Left lung (tissue), 10 donors: Measurements from ENCODE around the gene TH. TPM values are rescaled to one million over a fixed set of nuclear protein-coding genes. Genes with fewer than 3 reads are reported as not detected.

Source experiments
- ATAC-seq: fragments of 200-7000 bp; cut with Tn5 transposase; one replicate; pipeline ENCODE4 v1.9.1; 2020; ENCODE audit warnings: moderate library complexity
- DNase-seq, 4 donors: peaks; one replicate each; pipeline ENCODE4 v3.0.0-alpha.2; 2013 to 2020
- H3K27ac ChIP-seq, 2 donors: fragments of 200-600 bp; sonication (generic) in 1 of 2; one replicate each; pipeline versions ENCODE4 v1.5.0 to v1.8.0; 2020 to 2021
- H3K27me3 ChIP-seq, 2 donors: fragments of 200-600 bp; sonication (generic) in 1 of 2; one replicate each; pipeline versions ENCODE4 v1.5.0 to v1.8.0; 2020 to 2021
- H3K36me3 ChIP-seq, 2 donors: fragments of 200-600 bp; sonication (generic) in 1 of 2; one replicate each; pipeline versions ENCODE4 v1.5.0 to v1.8.0; 2020 to 2021
- H3K4me1 ChIP-seq, 2 donors: fragments of 200-600 bp; one replicate each; pipeline ENCODE4 v1.8.0; 2021
- H3K4me3 ChIP-seq, 2 donors: fragments of 200-600 bp; sonication (generic) in 1 of 2; one replicate each; pipeline versions ENCODE4 v1.5.0 to v1.8.0; 2020 to 2021; ENCODE audit warnings: mild to moderate bottlenecking in 1 of 2
- H3K9me3 ChIP-seq, 2 donors: fragments of 200-600 bp; sonication (generic) in 1 of 2; one replicate each; pipeline versions ENCODE4 v1.5.0 to v1.8.0; 2020 to 2021
- intact Hi-C, 2 donors: fragments of 100-400 bp; cut with DNase I; formaldehyde crosslinking; loops; one replicate each; pipeline versions ENCODE4 v1.11.2 to v1.14.2; 2022
- polyA plus RNA-seq, 6 donors: library from polyadenylated mRNA; unstranded; fragments of 120-200 nt; gene quantifications; one replicate each; pipeline ENCODE4 v1.2.1, GENCODE V29; 2013; ENCODE audit not compliant: insufficient read length in 6 of 6
- total RNA-seq, 2 donors: library from RNA; stranded (reverse); fragmentation: NEBNext Ultra II Directional; extraction: Animal tissue kit (Norgen Biotek cat#: 25700); gene quantifications; one replicate each; pipeline ENCODE4 v1.2.1, GENCODE V29; 2021
- TF ChIP-seq, protein P1 (sequence below), 2 donors: fragments of 200-600 bp; sonication (generic) in 1 of 2; IDR thresholded peaks; one replicate each; pipeline versions ENCODE4 v1.5.0 to v1.8.0; 2021; ENCODE audit warnings: antibody characterized with exemption in 2 of 2
- donor health status: DM: no; HTN: yes; CAD: no.
- donor health status: DM: no; HTN: no; CAD: no.

Gene TH
- total and polyA plus RNA-seq, 8 donors = 0.18 to 1.4 (median 0.55) TPM

DNA sequence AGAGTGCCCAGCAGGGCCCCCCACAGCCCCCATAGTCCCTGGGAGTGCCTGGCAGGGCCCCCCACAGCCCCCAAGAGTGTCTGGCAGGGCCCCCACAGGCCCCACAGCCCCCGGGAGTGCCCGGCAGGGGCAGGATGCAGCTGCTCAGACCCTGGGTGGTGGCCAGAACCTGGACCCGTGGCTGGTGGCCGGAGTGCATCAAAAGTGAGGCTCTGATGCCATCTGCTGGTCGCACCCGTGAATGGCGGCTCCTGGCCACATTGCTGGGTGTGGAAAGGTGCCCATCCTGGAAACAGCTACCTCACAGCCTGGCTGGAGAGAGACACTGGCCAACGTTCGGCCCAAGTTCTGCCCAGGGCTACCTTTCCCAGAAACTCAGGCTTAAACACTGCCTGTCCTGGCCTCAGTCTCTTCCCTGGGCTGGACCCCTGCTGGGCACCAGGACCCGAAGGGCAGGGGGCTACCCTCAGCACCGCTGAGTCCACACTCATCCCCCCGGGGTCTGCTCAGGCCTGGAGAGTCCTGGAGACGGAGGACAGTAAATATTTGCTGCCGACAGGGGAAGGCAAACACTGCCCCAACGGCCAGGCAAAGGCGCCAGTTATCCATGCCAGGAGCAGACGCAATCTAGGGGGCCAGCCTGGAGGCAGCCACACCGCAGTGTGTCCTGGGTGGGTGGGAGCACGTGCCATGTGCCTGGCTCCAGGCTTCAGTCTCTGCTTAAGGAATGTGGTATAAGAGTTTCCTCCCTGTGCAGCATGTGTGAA is 15.0 kb downstream of the TH start:
- H3K27me3 ChIP-seq = peaks cover 0 to 70% of the 10 kb centered on the region in 2 donors
- no peaks in the 10 kb centered on the region for H3K36me3 ChIP-seq
- TF ChIP-seq, protein P1, sequence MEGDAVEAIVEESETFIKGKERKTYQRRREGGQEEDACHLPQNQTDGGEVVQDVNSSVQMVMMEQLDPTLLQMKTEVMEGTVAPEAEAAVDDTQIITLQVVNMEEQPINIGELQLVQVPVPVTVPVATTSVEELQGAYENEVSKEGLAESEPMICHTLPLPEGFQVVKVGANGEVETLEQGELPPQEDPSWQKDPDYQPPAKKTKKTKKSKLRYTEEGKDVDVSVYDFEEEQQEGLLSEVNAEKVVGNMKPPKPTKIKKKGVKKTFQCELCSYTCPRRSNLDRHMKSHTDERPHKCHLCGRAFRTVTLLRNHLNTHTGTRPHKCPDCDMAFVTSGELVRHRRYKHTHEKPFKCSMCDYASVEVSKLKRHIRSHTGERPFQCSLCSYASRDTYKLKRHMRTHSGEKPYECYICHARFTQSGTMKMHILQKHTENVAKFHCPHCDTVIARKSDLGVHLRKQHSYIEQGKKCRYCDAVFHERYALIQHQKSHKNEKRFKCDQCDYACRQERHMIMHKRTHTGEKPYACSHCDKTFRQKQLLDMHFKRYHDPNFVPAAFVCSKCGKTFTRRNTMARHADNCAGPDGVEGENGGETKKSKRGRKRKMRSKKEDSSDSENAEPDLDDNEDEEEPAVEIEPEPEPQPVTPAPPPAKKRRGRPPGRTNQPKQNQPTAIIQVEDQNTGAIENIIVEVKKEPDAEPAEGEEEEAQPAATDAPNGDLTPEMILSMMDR (IDR thresholded peaks at IDR 0.05) = peak; percentile 67 to 87
- no peaks in the 10 kb centered on the region for H3K9me3 ChIP-seq
- intact Hi-C loops = no loop called here
- H3K4me1 ChIP-seq = peaks cover 3% of the 10 kb centered on the region in 2 donors
- peak; percentile 70 for ATAC-seq
- H3K27ac ChIP-seq = no peak overlapping the region
- peak in 3 of 4 donors; percentile 60 to 91 (median 63) for DNase-seq
- no peak overlapping the region for H3K4me3 ChIP-seq

DNA sequence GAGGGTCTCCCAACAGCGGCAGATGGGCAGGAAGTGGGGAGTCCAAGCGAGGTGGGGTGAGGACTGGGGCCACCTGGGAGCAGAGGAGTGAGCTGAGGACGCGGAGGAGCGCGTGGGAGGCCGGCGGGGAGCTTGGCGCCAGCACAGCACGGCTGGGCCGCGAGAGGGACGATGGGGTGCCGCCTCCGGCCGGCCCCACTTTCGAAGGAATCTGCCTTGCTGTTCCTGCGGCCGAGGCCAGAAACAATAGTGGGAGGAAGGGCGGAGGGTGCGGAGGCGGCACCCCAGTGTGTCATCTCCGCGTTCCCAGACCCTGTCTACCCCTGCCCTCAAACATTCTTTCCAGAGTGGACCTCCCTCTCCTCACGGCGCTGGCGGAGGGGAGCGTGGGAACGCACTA is 16.1 kb downstream of the TH start:
- no peak overlapping the region for H3K4me3 ChIP-seq

DNA sequence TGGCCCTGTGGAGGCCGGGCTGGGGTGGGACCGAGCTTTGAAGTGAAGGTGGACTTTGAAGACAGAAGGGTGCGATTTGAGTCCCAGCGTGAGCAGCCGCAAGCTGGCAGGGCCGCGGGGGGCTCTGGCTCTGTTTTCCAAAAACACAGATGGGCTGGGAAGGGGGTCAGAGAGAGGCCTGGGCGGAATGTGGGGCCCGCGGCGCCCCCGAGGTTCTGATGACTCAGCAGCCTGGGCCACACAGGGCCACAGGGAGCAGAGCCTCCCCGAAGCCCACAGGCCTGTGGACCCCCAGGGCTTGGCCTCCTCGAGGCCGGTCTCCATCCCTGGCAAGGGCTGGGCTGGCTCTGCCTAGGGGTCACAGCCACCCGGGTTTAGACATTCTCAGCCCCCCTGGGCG is 16.7 kb downstream of the TH start:
- DNase-seq = no peak
- Histone ChIP-seq H3K4me3 (no peak overlapping the region), H3K27ac (no peak overlapping the region), H3K27me3 (peaks cover 11 to 71% of the 10 kb centered on the region in 2 donors), H3K9me3 (no peaks in the 10 kb centered on the region), H3K36me3 (no peaks in the 10 kb centered on the region), H3K4me1 (peaks cover 5 to 8% of the 10 kb centered on the region in 2 donors)
- ATAC-seq = no peak
- intact Hi-C loops = loop anchor here in 1 of 2 donors (5.0 kb wide), 3 partner anchors 268 to 463 kb away; partner anchors contain the start of gene TNNI2
- TF ChIP-seq, protein P1 (IDR thresholded peaks at IDR 0.05) = no peak

More for the DNA sequence above, 16.1 kb downstream of the TH start:
- Histone ChIP-seq H3K9me3 (no peaks in the 10 kb centered on the region), H3K27ac (no peak overlapping the region), H3K4me1 (peaks cover 5 to 8% of the 10 kb centered on the region in 2 donors), H3K36me3 (no peaks in the 10 kb centered on the region), H3K27me3 (peaks cover 8 to 71% of the 10 kb centered on the region in 2 donors)
- ATAC-seq (no peak), DNase-seq (no peak)
- TF ChIP-seq, protein P1 (IDR thresholded peaks at IDR 0.05) = no peak
- intact Hi-C loops = no loop called here

DNA sequence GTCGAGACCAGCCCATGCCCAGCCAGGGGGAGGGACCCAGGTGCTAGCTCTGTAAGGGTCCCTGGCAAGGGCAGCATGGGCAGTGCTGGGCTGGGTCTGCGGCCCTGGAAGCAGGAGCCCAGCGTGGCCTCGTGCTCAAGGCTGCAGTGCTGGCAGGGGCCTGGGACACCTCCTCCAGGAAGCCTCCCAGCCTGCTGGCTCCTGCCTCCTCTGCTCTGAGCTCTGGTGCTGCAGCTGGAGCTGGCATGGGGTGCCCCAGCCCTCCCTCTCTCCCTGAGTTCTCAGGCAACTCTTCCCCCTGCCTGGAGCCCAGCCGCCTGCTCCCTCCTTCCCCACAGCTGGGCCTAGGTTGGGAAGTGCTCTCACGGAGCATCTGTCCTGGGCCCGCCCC is 17.4 kb downstream of the TH start:
- peaks cover 11 to 71% of the 10 kb centered on the region in 2 donors for H3K27me3 ChIP-seq
- no peaks in the 10 kb centered on the region for H3K9me3 ChIP-seq
- H3K4me1 ChIP-seq = peaks cover 5 to 8% of the 10 kb centered on the region in 2 donors
- ATAC-seq = no peak
- TF ChIP-seq, protein P1 (IDR thresholded peaks at IDR 0.05) = no peak
- no peaks in the 10 kb centered on the region for H3K36me3 ChIP-seq
- DNase-seq = no peak
- intact Hi-C loops = loop anchor here in 1 of 2 donors (5.0 kb wide), 3 partner anchors 267 to 462 kb away; partner anchors contain the start of gene TNNI2
- no peak overlapping the region for H3K27ac ChIP-seq
- H3K4me3 ChIP-seq = no peak overlapping the region

DNA sequence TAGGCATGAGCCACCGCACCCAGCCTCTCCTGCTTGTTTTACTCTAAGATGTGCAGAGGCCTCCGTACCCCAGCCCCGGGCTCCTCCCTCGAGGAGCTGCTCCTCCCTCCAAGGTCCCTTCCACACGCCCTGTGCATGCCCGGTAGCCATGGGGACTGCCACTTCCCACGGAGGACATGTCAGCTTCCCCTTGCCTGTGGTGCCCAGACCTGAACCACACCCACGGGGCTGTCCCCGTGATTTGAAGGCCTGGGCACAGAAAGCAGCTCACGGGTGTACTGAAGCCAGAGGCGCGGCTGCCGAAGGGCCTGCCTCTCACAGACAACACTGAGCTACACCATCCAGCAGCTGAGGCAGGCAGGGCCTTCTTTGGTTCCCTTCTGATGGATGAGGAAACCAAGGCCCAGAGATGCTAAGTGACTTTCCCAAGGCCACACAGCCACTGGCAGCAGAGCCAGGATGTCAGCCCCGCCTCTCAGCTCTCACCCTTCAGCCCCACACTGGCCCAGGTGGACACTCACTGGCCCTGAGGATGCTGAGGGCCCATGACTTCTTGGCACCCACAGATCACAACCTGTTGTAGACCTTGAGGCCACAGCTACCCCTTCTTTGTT is 17.9 kb downstream of the TH start:
- Histone ChIP-seq H3K27me3 (peaks cover 15 to 73% of the 10 kb centered on the region in 2 donors), H3K27ac (no peak overlapping the region), H3K4me3 (no peak overlapping the region), H3K4me1 (peaks cover 5 to 8% of the 10 kb centered on the region in 2 donors), H3K36me3 (no peaks in the 10 kb centered on the region), H3K9me3 (no peaks in the 10 kb centered on the region)
- TF ChIP-seq, protein P1 (IDR thresholded peaks at IDR 0.05) = no peak
- intact Hi-C loops = loop anchor here in 1 of 2 donors (5.0 kb wide), 3 partner anchors 266 to 461 kb away; partner anchors contain the start of gene TNNI2
- no peak for ATAC-seq
- DNase-seq = no peak
